Stimulated activated CD4-positive, alpha-beta T cell treated with anti-CD3 and anti-CD28 coated beads, Interleukin-1b, Interleukin-23, amount 100 ng/mL, for 48 hours (primary cell): ENCODE data around the gene MTCL3.
"Not testable (repeated sequence)": the region's sequence is repeated elsewhere in the genome, so short reads cannot be mapped to it uniquely, and the experiment has no call there.

Experiments
- DNase-seq: peaks from one replicate; pipeline ENCODE4 v3.0.0-alpha.2; 2020

MTCL3 gene

DNA sequence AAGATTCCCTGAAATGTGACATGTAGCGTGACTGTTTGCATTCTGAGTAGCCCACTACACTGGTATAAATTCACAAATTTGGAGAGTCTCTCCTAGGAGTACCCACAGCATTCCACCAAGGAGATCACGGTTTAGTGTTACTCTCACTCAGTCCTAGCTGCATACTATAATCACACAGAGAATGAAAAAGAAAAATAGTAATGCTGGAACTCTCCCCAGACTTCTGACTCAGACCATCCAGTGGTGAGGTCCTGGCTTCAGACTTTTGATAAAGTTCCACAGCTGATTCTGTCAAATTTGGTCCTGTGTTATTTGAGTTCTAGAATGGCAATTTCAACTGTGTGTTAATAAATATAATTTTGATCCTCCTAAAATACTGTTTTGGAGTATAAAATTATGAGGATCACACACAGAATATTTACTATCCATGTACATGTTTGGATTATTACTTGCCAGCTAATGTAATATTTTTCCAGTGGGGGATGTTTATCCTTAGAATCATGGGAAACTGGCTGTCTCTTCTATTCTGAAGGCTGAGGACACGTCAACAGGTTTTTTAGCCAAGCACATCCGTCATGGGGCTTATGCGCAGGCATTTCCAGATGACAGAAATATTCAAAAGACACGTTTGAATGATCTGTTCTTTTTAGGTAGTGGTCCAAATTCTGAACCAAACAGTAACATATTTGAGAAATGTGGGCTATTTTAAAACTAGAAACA is 54.8 kb downstream of the MTCL3 start:
- no peak for DNase-seq

- DNase-seq: no peak
Measured at GRCh38 chr6:127463056-127463455, 56.1 kb downstream of the MTCL3 start.

GRCh38 chr6:127462376-127462775 is 56.8 kb downstream of the MTCL3 start:
- DNase-seq: no peak

DNA sequence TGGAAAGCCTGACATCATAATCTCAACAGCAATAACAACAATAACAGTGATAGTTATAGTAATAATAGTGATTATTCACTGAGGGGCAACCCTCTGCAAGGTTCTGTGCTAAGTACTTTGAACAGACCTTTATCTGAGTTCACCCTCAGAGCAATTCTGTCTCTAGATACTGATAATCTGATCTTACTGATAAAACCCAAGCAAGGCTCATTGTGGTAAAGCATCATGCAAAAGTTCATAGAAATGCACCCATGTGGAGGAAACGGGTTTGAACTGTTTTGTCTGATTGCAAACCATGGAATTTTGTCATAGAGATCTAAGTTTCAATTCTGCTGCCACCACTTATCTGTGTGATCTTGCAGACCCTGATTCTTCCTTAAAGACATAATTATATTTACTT is 58.7 kb downstream of the MTCL3 start:
- DNase-seq: no peak

- no peak for DNase-seq
Measured at GRCh38 chr6:127459231-127459641, 59.9 kb downstream of the MTCL3 start, which contains the start of gene KIAA0408. TSS of gene KIAA0408 (minus strand) at chr6:127459389. CDS start at chr6:127453981, 5,408 bp downstream.

DNA sequence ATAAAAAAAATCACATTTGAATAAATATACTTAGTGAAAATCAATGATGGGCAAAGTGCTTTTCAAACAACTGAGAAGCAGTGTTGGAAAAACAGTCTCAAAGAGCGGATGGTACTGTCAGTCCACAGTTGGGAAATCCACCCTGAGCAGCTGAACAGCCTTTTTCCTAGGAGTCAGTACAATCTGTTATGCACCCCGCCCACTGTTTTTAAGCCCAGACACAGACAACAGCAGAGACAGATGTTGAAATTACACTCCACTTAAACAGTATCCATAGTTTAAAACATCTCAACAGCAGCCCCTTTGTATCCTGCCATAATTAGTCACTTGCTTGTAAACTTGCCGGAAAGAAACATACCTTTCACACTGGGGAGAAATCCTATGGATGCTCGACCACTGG is 60.3 kb downstream of the MTCL3 start:
- DNase-seq: no peak

DNA sequence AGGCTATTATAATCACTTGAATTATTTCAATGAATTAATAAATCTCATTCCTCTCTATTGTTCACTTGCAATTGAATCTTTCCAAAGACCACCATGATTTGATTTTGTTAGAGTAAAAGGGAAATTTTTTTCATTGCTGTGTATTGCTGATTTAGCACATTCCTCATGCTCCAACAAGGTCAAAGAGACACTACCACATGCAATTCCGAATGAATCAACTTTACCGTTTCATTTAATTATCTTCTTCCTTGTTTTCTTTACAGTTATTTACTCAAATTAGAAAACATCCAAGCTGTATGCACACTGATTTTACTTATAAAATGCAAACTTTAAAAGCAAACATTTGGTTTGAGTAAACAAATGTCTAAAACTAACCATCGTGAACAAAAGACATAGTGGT is 60.9 kb downstream of the MTCL3 start:
- DNase-seq: no peak

DNA sequence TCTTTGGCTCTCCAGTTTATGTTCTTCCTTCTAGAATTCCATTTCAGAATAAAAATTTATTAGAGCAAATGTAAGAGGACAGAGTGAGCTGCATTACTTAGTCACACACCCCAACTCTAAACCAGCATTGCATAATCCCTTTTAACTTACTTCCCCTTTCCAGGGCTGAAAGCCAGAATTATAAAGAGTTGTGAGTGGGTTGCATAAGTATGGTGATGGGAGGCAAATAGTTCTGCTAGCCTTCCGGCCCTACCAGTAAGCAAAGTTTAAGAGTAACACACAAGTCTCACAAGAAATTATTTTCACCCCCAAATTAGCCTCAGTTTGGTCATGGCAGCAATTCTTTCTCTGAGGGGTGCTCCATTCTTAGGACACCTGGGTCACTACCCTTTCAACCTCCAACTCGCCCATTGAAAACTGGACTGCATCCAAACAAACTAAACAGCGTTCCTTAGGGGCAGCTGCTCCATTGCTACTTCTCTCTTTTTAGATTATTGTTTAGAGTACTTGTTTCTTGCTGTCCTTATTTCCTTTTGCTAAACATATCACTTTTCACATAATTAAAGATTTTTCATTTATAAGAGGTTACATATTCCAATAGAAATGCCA is 61.6 kb downstream of the MTCL3 start:
- DNase-seq: no peak

GRCh38 chr6:127456465-127456864 is 62.7 kb downstream of the MTCL3 start:
- no peak for DNase-seq

- no peak for DNase-seq
Measured at GRCh38 chr6:127453845-127454619, 65.1 kb downstream of the MTCL3 start.

- no peak for DNase-seq
Measured at GRCh38 chr6:127452803-127453202, 66.3 kb downstream of the MTCL3 start.

DNA sequence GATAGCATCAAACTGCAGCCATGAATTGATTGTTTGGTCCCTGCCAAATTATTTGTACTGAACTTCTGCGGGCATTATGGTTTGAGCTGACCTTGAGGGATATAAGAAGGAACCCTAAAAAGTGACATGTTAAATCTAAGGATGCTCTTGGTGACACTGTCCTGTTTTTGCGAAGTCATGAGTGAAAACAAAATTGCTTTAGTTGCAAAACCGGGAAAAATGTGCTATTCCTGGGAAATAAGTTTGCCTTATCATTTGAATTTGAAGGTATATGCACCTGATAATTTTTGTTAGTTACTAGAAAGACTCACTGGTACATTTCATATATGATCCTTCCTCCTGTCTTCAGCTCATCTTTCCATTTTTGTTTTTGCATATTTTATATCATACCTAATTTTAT is 67.7 kb downstream of the MTCL3 start:
- DNase-seq: no peak

DNA sequence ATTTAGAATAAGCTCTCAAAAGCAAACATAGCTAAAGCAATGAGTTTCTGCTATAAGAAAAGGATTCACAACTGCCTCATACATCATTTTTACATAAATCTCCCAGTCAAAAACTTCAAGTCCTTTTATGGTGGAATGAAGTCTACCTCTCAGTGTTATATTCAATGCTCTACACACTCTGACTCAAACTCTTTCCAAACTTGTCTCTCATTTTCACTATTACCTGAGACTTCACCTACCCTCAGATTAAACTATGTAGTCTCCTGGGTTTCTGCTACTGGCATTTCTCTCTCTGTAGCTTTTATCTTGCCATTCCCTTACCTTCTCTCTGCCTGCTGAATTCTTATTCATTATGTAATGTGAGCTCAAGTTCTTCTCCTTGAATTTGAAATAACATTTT is 71.4 kb downstream of the MTCL3 start:
- DNase-seq: no peak

- no peak for DNase-seq
Measured at GRCh38 chr6:127446356-127446755, 72.8 kb downstream of the MTCL3 start.

- DNase-seq: no peak
Measured at GRCh38 chr6:127441881-127442280, 77.3 kb downstream of the MTCL3 start.

GRCh38 chr6:127439718-127440117 is 79.4 kb downstream of the MTCL3 start:
- DNase-seq: no peak

- no peak for DNase-seq
Measured at GRCh38 chr6:127436578-127437110, 82.5 kb downstream of the MTCL3 start.

DNA sequence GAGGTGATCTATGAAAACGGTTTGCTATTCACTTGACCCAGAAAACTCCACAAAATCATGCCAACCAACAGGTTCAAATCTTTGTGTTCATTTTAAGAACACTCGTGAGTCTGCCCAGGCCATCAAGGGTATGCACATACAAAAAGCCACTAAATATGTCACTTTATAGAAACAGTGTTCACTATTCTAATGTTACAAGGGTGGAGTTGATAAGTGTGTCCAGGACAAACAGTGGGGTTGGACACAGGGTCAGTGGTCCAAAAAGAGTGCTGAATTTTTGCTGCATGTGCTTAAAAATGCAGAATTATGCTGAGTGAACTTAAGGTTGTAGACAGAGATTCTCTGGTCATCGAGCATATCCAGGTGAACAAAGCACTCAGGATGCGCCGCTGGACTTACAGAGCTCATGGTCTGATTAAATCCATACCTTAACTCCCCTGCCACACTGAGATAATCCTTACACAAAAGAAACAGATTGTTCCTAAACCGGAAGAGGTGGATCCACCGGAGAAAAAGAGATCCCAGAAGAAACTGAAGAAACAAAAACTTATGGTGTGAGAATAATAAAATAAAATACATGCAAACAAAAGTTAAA is 83.4 kb downstream of the MTCL3 start:
- no peak for DNase-seq

DNA sequence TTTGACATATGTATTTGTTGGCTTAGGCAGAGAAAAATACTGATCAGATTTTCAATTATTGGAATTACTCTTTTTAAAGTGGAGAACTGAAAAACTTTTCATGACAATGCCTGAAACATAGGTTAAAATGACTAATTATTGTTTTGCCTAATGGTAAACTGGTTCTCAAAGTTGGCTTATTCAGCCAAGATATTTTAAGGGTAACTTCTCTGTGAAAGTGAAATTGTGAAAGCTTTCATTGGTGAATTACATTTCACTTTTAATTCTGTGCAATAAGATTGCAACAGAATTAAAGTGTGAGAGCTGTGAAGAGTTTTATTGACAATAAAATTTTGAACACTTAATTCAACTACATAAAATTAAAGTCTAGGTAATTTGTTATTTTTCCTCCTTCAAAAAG is 84.5 kb downstream of the MTCL3 start:
- DNase-seq: no peak

DNA sequence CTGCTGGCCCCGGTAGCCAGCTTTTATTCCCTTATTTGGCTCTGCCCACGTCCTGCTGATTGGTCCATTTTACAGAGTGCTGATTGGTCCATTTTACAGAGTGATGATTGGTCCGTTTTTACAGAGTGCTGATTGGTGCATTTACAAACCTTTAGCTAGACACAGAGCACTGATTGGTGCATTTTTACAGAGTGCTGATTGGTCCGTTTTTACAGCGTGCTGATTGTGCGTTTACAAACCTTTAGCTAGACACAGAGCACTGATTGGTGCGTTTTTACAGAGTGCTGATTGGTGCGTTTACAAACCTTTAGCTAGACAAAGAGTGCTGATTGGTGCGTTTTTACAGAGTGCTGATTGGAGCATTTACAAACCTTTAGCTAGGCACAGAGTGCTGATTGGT is 90.6 kb downstream of the MTCL3 start:
- not testable (repeated sequence) for DNase-seq

GRCh38 chr6:127423921-127424320 is 95.2 kb downstream of the MTCL3 start:
- DNase-seq: no peak
